ENCODE measurements around the gene GPR137.

DNA sequence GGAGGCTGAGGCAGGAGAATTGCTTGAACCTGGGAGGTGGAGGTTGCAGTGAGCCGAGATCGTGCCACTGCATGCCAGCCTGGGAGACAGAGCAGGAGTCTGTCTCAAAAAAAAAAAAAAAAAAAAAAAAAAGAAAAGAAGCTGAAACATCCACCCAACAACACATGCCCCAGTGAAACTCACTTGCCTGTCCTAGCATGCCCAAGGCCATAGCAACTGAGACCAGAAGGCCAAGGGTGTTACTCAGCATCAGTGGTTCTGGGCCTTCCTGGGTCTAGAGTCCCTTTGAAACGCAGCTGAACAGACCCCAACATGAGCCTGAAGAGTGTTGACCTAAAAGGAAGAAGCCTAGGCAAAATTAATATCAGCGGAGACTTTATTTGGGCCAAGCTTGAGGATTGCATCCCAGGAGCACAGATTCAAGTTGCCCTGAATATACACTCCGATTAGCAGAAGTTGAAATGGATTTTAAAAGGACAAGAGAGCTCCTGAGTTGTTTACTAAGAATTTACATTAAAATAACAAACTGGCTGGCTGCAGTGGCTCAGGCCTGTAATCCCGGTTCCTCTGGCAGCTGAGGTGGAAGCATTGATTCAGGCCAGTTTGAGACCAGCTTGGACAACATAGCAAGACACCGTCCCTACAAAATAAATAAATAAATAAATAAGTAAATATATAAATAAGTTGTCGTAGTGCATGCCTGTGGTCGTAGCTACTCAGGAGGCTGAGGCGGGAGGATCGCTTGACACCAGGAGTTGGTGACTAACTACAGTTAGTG lies 39.2 kb downstream of the GPR137 start:
- TF ChIP-seq, protein P1, sequence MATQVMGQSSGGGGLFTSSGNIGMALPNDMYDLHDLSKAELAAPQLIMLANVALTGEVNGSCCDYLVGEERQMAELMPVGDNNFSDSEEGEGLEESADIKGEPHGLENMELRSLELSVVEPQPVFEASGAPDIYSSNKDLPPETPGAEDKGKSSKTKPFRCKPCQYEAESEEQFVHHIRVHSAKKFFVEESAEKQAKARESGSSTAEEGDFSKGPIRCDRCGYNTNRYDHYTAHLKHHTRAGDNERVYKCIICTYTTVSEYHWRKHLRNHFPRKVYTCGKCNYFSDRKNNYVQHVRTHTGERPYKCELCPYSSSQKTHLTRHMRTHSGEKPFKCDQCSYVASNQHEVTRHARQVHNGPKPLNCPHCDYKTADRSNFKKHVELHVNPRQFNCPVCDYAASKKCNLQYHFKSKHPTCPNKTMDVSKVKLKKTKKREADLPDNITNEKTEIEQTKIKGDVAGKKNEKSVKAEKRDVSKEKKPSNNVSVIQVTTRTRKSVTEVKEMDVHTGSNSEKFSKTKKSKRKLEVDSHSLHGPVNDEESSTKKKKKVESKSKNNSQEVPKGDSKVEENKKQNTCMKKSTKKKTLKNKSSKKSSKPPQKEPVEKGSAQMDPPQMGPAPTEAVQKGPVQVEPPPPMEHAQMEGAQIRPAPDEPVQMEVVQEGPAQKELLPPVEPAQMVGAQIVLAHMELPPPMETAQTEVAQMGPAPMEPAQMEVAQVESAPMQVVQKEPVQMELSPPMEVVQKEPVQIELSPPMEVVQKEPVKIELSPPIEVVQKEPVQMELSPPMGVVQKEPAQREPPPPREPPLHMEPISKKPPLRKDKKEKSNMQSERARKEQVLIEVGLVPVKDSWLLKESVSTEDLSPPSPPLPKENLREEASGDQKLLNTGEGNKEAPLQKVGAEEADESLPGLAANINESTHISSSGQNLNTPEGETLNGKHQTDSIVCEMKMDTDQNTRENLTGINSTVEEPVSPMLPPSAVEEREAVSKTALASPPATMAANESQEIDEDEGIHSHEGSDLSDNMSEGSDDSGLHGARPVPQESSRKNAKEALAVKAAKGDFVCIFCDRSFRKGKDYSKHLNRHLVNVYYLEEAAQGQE (IDR thresholded peaks at IDR 0.05; ENCODE audit: insufficient read depth in 1 of 2, low read depth in 2 of 2, low read length in 2 of 2) = no peak
- no peak for TF ChIP-seq SIN3A (IDR thresholded peaks at IDR 0.05; ENCODE audit: borderline replicate concordance, insufficient read depth, low read length)
- no peak for TF ChIP-seq FOXP2 (optimal IDR thresholded peaks at IDR 0.05; ENCODE audit: borderline replicate concordance, extremely low read depth, extremely low read length, insufficient read depth)
- TF ChIP-seq POLR2AphosphoS5 (IDR thresholded peaks at IDR 0.05; ENCODE audit: low read depth, low read length) = no peak
